Upper lobe of left lung (tissue), 6 donors: ENCODE data around the gene SPATA12. TPM values are rescaled to one million over a fixed set of nuclear protein-coding genes. Genes with fewer than 3 reads are reported as not detected.

Source experiments
- ATAC-seq, 2 donors: fragments of 200-7000 bp; cut with Tn5 transposase; one replicate each; pipeline ENCODE4 v1.9.1; 2022; ENCODE audit warnings: mild to moderate bottlenecking in 2 of 2, moderate library complexity in 2 of 2; ENCODE audit not compliant: low FRiP score in 2 of 2
- DNase-seq, 2 donors: peaks; one replicate each; pipeline ENCODE4 v3.0.0-alpha.2; 2019 to 2020
- H3K27ac ChIP-seq, 4 donors: fragments of 200-600 bp; sonication (generic); one replicate each; pipeline ENCODE4 v1.5.1; 2016 to 2019
- H3K27me3 ChIP-seq, 4 donors: fragments of 200-600 bp; sonication (generic); one replicate each; pipeline ENCODE4 v1.5.1; 2017 to 2019
- H3K36me3 ChIP-seq, 4 donors: fragments of 200-600 bp; sonication (generic); one replicate each; pipeline ENCODE4 v1.5.1; 2016 to 2019
- H3K4me1 ChIP-seq, 4 donors: fragments of 200-600 bp; sonication (generic); one replicate each; pipeline ENCODE4 v1.5.1; 2018 to 2019
- H3K4me3 ChIP-seq, 4 donors: fragments of 200-600 bp; sonication (generic); one replicate each; pipeline ENCODE4 v1.5.1; 2017 to 2019; ENCODE audit warnings: mild to moderate bottlenecking in 2 of 4, moderate library complexity in 1 of 4
- H3K9me3 ChIP-seq, 4 donors: fragments of 200-600 bp; sonication (generic); one replicate each; pipeline ENCODE4 v1.5.1; 2018 to 2019
- CTCF ChIP-seq, 6 experiments: fragments of 450-650 bp in 4 of 6; fragments of 200-600 bp in 2 of 6; sonication (generic) in 2 of 6; IDR thresholded peaks; one replicate each; pipeline ENCODE4 v1.5.1; 2016 to 2019; ENCODE audit warnings: antibody characterized with exemption in 6 of 6
- EP300 ChIP-seq, 4 donors: sonication (generic); formaldehyde crosslinking; IDR thresholded peaks; one replicate each; pipeline ENCODE4 v1.5.1; 2017; ENCODE audit warnings: antibody characterized with exemption in 4 of 4, control low read depth in 2 of 4
- POLR2A ChIP-seq, 4 donors: fragments of 450-650 bp; IDR thresholded peaks; one replicate each; pipeline ENCODE4 v1.5.1; 2016 to 2017; ENCODE audit warnings: antibody characterized with exemption in 4 of 4, mild to moderate bottlenecking in 2 of 4
- POLR2AphosphoS5 ChIP-seq, 2 donors: sonication (generic); formaldehyde crosslinking; IDR thresholded peaks; one replicate each; pipeline ENCODE4 v1.5.1; 2017; ENCODE audit warnings: antibody characterized with exemption in 2 of 2
- WGBS, 2 donors: methylation state at CpG; one replicate each; pipeline ENCODE4 v1.1.5; 2017 to 2018; 5-methylcytosine and 5-hydroxymethylcytosine counted together
- total RNA-seq, 6 donors: library from RNA; depleted of rRNA in 4 of 6; stranded (reverse); fragments of >200 nt in 4 of 6; gene quantifications; one replicate each; pipeline versions ENCODE4 v1.1.0 to v1.2.1, GENCODE V29; 2016 to 2021
- donor health status: DM: no; HTN: no; CAD: no; lungs with moderate emphysema.
- donor health status: DM: no; HTN: yes; CAD: no; lungs with severe emphysema.

Gene SPATA12
- total RNA-seq, 6 donors from 2014 or later: 0.27 to 1.0 (median 0.36) TPM; not detected in 2

- TF ChIP-seq CTCF (IDR thresholded peaks at IDR 0.05): no peak
- TF ChIP-seq POLR2AphosphoS5 (IDR thresholded peaks at IDR 0.05): no peak
- TF ChIP-seq POLR2A (IDR thresholded peaks at IDR 0.05): no peak
- TF ChIP-seq EP300 (IDR thresholded peaks at IDR 0.05): no peak
- 83 to 88% methylated on average over 2 of the region's 2 CpGs for WGBS, 2 donors
- Histone ChIP-seq H3K9me3 (no peaks in the 10 kb centered on the region), H3K4me3 (no peak overlapping the region), H3K36me3 (no peaks in the 10 kb centered on the region), H3K4me1 (peaks cover 0 to 22% (median 9%) of the 10 kb centered on the region in 4 donors), H3K27ac (peak overlapping the region in 1 of 4 donors; percentile 49), H3K27me3 (no peaks in the 10 kb centered on the region)
- DNase-seq: no peak
- no peak for ATAC-seq
These were observed 4.1 kb downstream of the SPATA12 start for GRCh38 chr3:57064572-57064971.

DNA sequence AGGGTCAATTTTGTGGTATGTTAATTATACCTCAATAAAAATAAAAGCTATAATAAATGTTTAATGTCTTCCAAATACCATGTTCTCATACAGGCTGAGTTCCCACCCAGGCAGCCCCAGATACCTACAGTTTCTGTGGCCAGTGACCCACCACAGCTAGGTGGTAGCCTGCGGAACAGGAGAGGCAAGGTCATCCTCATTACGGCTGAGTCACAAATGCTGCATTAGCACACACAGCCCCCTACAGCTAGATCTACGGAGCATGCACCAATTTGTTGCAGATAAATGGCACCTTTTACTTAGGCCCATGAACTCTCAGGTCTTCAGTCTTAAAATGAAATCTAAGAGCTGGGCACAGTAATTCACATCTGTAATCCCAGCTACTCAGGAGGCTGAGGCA is 5.1 kb downstream of the SPATA12 start:
- DNase-seq (no peak), ATAC-seq (no peak)
- Histone ChIP-seq H3K27me3 (no peaks in the 10 kb centered on the region), H3K4me3 (no peak overlapping the region), H3K9me3 (no peaks in the 10 kb centered on the region), H3K4me1 (peaks cover 0 to 15% (median 6%) of the 10 kb centered on the region in 4 donors), H3K27ac (no peak overlapping the region), H3K36me3 (no peaks in the 10 kb centered on the region)
- 81 to 92% methylated on average over 3 of the region's 3 CpGs for WGBS, 2 donors
- no peak for TF ChIP-seq CTCF (IDR thresholded peaks at IDR 0.05)
- TF ChIP-seq POLR2AphosphoS5 (IDR thresholded peaks at IDR 0.05): no peak
- TF ChIP-seq EP300 (IDR thresholded peaks at IDR 0.05): no peak

GRCh38 chr3:57066471-57066870 is 6.0 kb downstream of the SPATA12 start:
- no peaks in the 10 kb centered on the region for H3K27me3 ChIP-seq
- H3K4me3 ChIP-seq: no peak overlapping the region
- DNase-seq (no peak), ATAC-seq (no peak)
- peaks cover 0 to 14% (median 6%) of the 10 kb centered on the region in 4 donors for H3K4me1 ChIP-seq
- WGBS, 2 donors: 97 to 99% methylated on average over 6 of the region's 6 CpGs
- H3K27ac ChIP-seq: no peak overlapping the region
- no peaks in the 10 kb centered on the region for H3K36me3 ChIP-seq
- TF ChIP-seq POLR2A (IDR thresholded peaks at IDR 0.05) (no peak), EP300 (IDR thresholded peaks at IDR 0.05) (no peak), CTCF (IDR thresholded peaks at IDR 0.05) (no peak), POLR2AphosphoS5 (IDR thresholded peaks at IDR 0.05) (no peak)
- no peaks in the 10 kb centered on the region for H3K9me3 ChIP-seq

DNA sequence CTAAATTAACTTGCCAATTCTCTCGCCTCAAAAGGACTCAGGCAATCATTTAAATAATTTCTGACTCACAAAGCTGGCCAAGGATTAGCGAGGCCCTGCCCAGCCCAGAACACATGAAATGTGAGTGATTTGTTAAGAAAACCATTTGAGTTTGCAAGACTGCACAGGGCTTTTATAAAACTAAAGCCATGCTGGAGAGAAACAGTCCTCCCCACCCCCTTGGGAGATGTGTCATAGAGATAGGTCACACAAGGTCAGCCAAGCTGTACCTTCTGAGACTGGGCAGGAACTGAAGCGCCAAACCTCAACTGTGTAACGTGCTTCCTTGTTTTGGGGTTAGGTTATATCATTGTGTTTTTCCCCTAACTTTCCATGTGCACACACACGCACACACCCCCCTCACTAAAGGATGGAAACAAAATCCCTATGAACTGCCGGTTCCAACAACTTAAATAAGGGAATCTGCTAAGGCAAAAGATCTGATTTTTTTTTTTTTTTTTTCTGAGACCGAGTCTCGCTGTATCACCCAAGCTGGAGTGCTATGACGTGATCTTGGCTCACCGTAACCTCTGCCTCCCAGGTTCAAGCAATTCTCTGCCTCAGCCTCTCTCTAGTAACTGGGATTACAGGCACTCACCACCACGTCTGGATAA is 8.1 kb downstream of the SPATA12 start:
- no peaks in the 10 kb centered on the region for H3K36me3 ChIP-seq
- DNase-seq (peak in 1 of 2 donors; percentile 41), ATAC-seq (peak; percentile 79 to 93)
- H3K4me1 ChIP-seq: peaks cover 0 to 8% (median 4%) of the 10 kb centered on the region in 4 donors
- no peaks in the 10 kb centered on the region for H3K27me3 ChIP-seq
- H3K9me3 ChIP-seq: no peaks in the 10 kb centered on the region
- TF ChIP-seq CTCF (IDR thresholded peaks at IDR 0.05) (no peak), EP300 (IDR thresholded peaks at IDR 0.05) (no peak), POLR2AphosphoS5 (IDR thresholded peaks at IDR 0.05) (no peak), POLR2A (IDR thresholded peaks at IDR 0.05) (no peak)
- no peak overlapping the region for H3K27ac ChIP-seq
- 65 to 66% methylated on average over 11 of the region's 11 CpGs for WGBS, 2 donors
- H3K4me3 ChIP-seq: no peak overlapping the region

GRCh38 chr3:57069503-57069902 is 9.0 kb downstream of the SPATA12 start:
- Histone ChIP-seq H3K9me3 (no peaks in the 10 kb centered on the region), H3K4me3 (no peak overlapping the region), H3K27ac (no peak overlapping the region), H3K36me3 (no peaks in the 10 kb centered on the region), H3K27me3 (no peaks in the 10 kb centered on the region), H3K4me1 (peaks cover 0 to 8% (median 3%) of the 10 kb centered on the region in 4 donors)
- no peak for DNase-seq
- peak in 1 of 2 donors; percentile 25 for ATAC-seq
- TF ChIP-seq CTCF (IDR thresholded peaks at IDR 0.05) (no peak), EP300 (IDR thresholded peaks at IDR 0.05) (no peak), POLR2A (IDR thresholded peaks at IDR 0.05) (no peak), POLR2AphosphoS5 (IDR thresholded peaks at IDR 0.05) (no peak)
- 69 to 86% methylated on average over 5 of the region's 6 CpGs for WGBS, 2 donors
